Thymus (tissue), 11 donors: Measurements from ENCODE around the gene GALNT16. TPM values are rescaled to one million over a fixed set of nuclear protein-coding genes. Genes with fewer than 3 reads are reported as not detected.

ENCODE experiments used
- DNase-seq, 9 donors: peaks; one replicate each; pipeline ENCODE4 v3.0.0-alpha.2; 2013; ENCODE audit warnings: low spot score in 9 of 9, low read depth in 6 of 9, missing footprints in 1 of 9
- H3K27ac ChIP-seq, 2 donors: one replicate each; pipeline ENCODE4 v1.5.1; 2013; ENCODE audit warnings: control low read depth in 1 of 2, low read depth in 1 of 2, low read length in 1 of 2, mild to moderate bottlenecking in 1 of 2, moderate library complexity in 1 of 2
- H3K27me3 ChIP-seq, 2 donors: one replicate each; pipeline ENCODE4 v1.5.1; 2013; ENCODE audit warnings: low read length in 1 of 2; ENCODE audit not compliant: control insufficient read depth in 2 of 2, insufficient read depth in 1 of 2
- H3K36me3 ChIP-seq, 2 donors: one replicate each; pipeline ENCODE4 v1.5.1; 2013; ENCODE audit warnings: low read length in 1 of 2, mild to moderate bottlenecking in 1 of 2, moderate library complexity in 1 of 2; ENCODE audit not compliant: control insufficient read depth in 2 of 2, insufficient read depth in 2 of 2
- H3K4me1 ChIP-seq, 2 donors: one replicate each; pipeline ENCODE4 v1.5.1; 2013; ENCODE audit warnings: low read length in 2 of 2; ENCODE audit not compliant: control insufficient read depth in 2 of 2, insufficient read depth in 2 of 2
- H3K4me3 ChIP-seq, 2 donors: one replicate each; pipeline ENCODE4 v1.5.1; 2013; ENCODE audit warnings: low read length in 2 of 2, control low read depth in 1 of 2, mild to moderate bottlenecking in 1 of 2
- H3K9me3 ChIP-seq, 2 donors: one replicate each; pipeline ENCODE4 v1.5.1; 2013; ENCODE audit warnings: low read length in 1 of 2, mild to moderate bottlenecking in 1 of 2; ENCODE audit not compliant: control insufficient read depth in 2 of 2, insufficient read depth in 1 of 2
- WGBS: extraction: QIAGEN DNeasy Blood & Tissue Kit; methylation state at CpG from one replicate; pipeline ENCODE4 v1.1.7; 2013; 5-methylcytosine and 5-hydroxymethylcytosine counted together
- polyA plus RNA-seq: library from polyadenylated mRNA; stranded (reverse); fragments of 200-250 nt; gene quantifications from one replicate; pipeline ENCODE4 v1.2.3, GENCODE V29; 2013
- total RNA-seq: library from RNA; stranded (reverse); fragments of 120-200 nt; gene quantifications from one replicate; pipeline ENCODE4 v1.2.4, GENCODE V29; 2013
- donor health status: healthy.

GALNT16 gene
- total and polyA plus RNA-seq, 2 donors: 0.76 to 0.91 TPM

- no peak for DNase-seq
Measured at GRCh38 chr14:69345402-69345801, 85.4 kb downstream of the GALNT16 start.

DNA sequence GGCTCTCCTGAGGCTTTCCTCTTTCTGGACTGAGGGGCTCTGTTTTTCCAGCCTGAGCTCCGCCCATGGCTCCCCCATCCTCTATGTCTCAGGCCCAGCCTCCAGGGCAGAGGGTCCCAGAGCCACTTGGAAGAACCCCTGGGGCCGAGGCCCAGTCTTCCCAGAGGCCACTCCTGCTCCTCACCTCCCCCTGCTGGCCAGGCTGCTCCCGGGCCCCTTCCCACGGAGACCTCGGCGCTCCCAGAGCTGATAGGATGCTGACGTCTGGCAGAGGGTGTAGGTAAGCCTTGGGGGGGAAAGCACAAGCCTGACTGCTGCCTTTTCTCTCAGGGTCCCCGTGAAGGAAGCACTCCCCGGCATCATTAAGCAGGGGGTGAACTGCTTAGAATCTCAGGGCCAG is 86.8 kb downstream of the GALNT16 start:
- DNase-seq: no peak
- 46% methylated on average over 9 of the region's 9 CpGs for WGBS
- Histone ChIP-seq H3K4me3 (no peak overlapping the region), H3K4me1 (no peaks in the 10 kb centered on the region), H3K27me3 (peaks cover 0 to 3% of the 10 kb centered on the region in 2 donors), H3K36me3 (no peaks in the 10 kb centered on the region), H3K27ac (no peak overlapping the region), H3K9me3 (no peaks in the 10 kb centered on the region)

More at GRCh38 chr14:69345402-69345801, 85.4 kb downstream of the GALNT16 start:
- Histone ChIP-seq H3K4me1 (no peaks in the 10 kb centered on the region), H3K27ac (no peak overlapping the region), H3K4me3 (no peak overlapping the region), H3K9me3 (no peaks in the 10 kb centered on the region), H3K36me3 (no peaks in the 10 kb centered on the region), H3K27me3 (peaks cover 0 to 7% of the 10 kb centered on the region in 2 donors)
- 49% methylated on average over 4 of the region's 4 CpGs for WGBS

DNA sequence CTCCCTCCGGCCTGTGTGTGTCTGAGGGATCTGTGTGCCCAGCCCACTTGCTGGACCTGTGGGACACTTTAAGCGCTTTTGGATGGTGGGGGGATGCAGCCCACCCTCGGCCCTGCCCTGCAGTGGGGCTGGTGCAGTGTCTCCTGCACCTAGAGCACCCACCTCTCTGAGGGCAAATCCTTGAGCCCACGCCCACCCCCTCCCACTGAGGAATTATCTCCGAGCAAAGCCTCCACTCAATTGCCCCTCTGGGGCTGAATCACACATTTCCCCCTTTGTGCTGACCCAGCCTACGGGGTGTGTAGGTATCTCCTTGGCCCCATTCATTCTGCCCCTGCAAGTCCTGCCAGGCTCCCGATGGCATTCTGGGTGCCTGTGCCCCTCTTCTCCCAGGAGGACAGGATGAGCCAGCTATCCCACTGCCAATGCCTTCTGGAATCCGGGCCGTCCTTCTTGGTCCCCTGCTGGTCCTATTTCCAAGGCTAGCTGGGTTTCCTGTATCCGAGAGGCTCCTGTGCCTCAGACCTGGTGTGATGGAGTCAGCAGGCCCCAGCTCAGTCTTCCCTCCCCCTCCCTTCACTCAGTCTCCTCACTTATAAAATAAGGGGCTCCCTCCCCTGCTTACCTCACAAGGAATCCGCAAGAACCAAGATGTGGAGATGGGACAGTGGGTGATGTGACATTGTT is 89.3 kb downstream of the GALNT16 start:
- Histone ChIP-seq H3K27me3 (peaks cover 0 to 3% of the 10 kb centered on the region in 2 donors), H3K27ac (no peak overlapping the region), H3K9me3 (no peaks in the 10 kb centered on the region), H3K4me1 (peaks cover 2 to 6% of the 10 kb centered on the region in 2 donors), H3K36me3 (no peaks in the 10 kb centered on the region), H3K4me3 (no peak overlapping the region)
- WGBS: 93% methylated on average over 11 of the region's 11 CpGs
- no peak for DNase-seq

DNA sequence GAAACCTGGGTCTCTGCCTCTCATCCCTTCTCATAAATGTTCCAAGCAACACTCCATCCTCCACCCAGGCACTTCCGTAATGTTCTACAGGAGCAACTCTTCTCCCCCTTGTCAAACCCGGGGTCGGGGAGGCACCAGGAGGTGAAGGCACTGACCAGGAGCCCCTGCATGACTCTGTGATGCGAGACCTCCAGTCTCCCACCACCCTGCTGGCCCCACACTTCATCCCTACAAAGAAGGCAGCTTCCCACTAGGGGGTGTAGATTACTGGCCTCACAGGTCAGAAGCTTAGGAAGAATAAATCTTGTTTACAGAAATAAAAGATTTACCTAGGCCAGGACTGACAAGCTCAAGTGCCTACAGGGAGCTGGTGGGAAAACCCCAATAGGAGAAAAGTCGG is 90.9 kb downstream of the GALNT16 start:
- H3K27ac ChIP-seq: no peak overlapping the region
- no peaks in the 10 kb centered on the region for H3K27me3 ChIP-seq
- no peak overlapping the region for H3K4me3 ChIP-seq
- DNase-seq: no peak
- 88% methylated on average over 5 of the region's 5 CpGs for WGBS
- no peaks in the 10 kb centered on the region for H3K36me3 ChIP-seq
- peaks cover 5 to 21% of the 10 kb centered on the region in 2 donors for H3K4me1 ChIP-seq
- no peaks in the 10 kb centered on the region for H3K9me3 ChIP-seq

- Histone ChIP-seq H3K27me3 (no peaks in the 10 kb centered on the region), H3K36me3 (no peaks in the 10 kb centered on the region), H3K27ac (no peak overlapping the region), H3K4me1 (peaks cover 5 to 21% of the 10 kb centered on the region in 2 donors), H3K9me3 (no peaks in the 10 kb centered on the region), H3K4me3 (no peak overlapping the region)
- WGBS: 67% methylated on average over 3 of the region's 3 CpGs
- no peak for DNase-seq
Measured at GRCh38 chr14:69351385-69351784, 91.4 kb downstream of the GALNT16 start.

- DNase-seq: no peak
- WGBS: 99% methylated on average over 5 of the region's 5 CpGs
- Histone ChIP-seq H3K9me3 (no peaks in the 10 kb centered on the region), H3K36me3 (no peaks in the 10 kb centered on the region), H3K4me1 (peaks cover 5 to 21% of the 10 kb centered on the region in 2 donors), H3K27ac (no peak overlapping the region), H3K27me3 (no peaks in the 10 kb centered on the region), H3K4me3 (no peak overlapping the region)
Measured at GRCh38 chr14:69351911-69352310, 92.0 kb downstream of the GALNT16 start.

GRCh38 chr14:69353168-69353567 is 93.2 kb downstream of the GALNT16 start:
- H3K4me3 ChIP-seq: no peak overlapping the region
- no peaks in the 10 kb centered on the region for H3K27me3 ChIP-seq
- 98% methylated on average over 3 of the region's 3 CpGs for WGBS
- no peak for DNase-seq
- peaks cover 5 to 21% of the 10 kb centered on the region in 2 donors for H3K4me1 ChIP-seq
- H3K27ac ChIP-seq: no peak overlapping the region
- no peaks in the 10 kb centered on the region for H3K9me3 ChIP-seq
- no peaks in the 10 kb centered on the region for H3K36me3 ChIP-seq

- Histone ChIP-seq H3K27me3 (no peaks in the 10 kb centered on the region), H3K36me3 (no peaks in the 10 kb centered on the region), H3K27ac (peak overlapping the region; percentile 46 to 48), H3K9me3 (no peaks in the 10 kb centered on the region), H3K4me1 (peaks cover 5 to 21% of the 10 kb centered on the region in 2 donors), H3K4me3 (no peak overlapping the region)
- 51% methylated on average over 11 of the region's 11 CpGs for WGBS
- peak in 8 of 9 donors; percentile 9 to 77 (median 35) for DNase-seq
Measured at GRCh38 chr14:69354383-69355153, 94.6 kb downstream of the GALNT16 start.

GRCh38 chr14:69355154-69355597 is 95.2 kb downstream of the GALNT16 start:
- Histone ChIP-seq H3K27me3 (no peaks in the 10 kb centered on the region), H3K9me3 (no peaks in the 10 kb centered on the region), H3K36me3 (no peaks in the 10 kb centered on the region), H3K4me3 (no peak overlapping the region), H3K27ac (peak overlapping the region in 1 of 2 donors; percentile 48), H3K4me1 (peaks cover 5 to 21% of the 10 kb centered on the region in 2 donors)
- WGBS: 89% methylated on average over 6 of the region's 6 CpGs
- no peak for DNase-seq
